Measurements from ENCODE around the gene TMPRSS11A. TPM values are rescaled to one million over a fixed set of nuclear protein-coding genes. Genes with fewer than 3 reads are reported as not detected.

Gene TMPRSS11A
- total and polyA plus RNA-seq, 2 of the 8 experiments (the other 6 are each of a cell fraction or from before 2014, with no cell fraction given), result not detected

DNA sequence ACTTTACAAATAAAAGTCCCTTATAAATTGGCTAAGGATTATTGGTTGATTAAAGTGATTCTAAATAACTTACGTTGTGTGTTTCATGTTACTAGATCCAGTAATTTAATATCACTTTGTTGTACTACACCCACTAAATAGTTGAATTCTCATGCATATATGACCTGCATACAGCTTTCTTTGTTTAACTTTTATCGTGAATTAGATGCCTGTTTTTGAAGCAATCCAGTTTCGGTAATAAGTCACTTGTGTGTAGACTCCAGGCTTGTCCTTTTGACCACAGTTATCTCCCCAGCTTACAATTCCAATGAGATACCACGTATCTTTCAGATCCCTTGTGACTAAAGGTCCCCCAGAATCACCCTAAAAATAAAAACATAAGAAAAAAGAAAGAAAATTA lies 52.2 kb downstream of the TMPRSS11A start:
- no peak overlapping the region for H3K27ac ChIP-seq (ENCODE audit: low read depth, low read length)
- H3K23ac ChIP-seq (ENCODE audit: insufficient read length), result no peak overlapping the region
- H4K20me1 ChIP-seq (replicated peaks in 1 of 2; ENCODE audit: control insufficient read depth in 1 of 2, insufficient read depth in 2 of 2, low read length in 2 of 2), result no peaks in the 10 kb centered on the region
- H2AFZ ChIP-seq (ENCODE audit: low read length), result no peak overlapping the region
- H3K79me2 ChIP-seq (ENCODE audit: control insufficient read depth in 1 of 2, insufficient read depth in 2 of 2, low read length in 2 of 2), result no peaks in the 10 kb centered on the region
- no peaks in the 10 kb centered on the region for H3K4me1 ChIP-seq (replicated peaks in 1 of 4; ENCODE audit: control insufficient read depth in 3 of 4, insufficient read depth in 4 of 4, low read length in 3 of 4)
- no peak overlapping the region for H3K56ac ChIP-seq (replicated peaks; ENCODE audit: insufficient read length, low read depth, low read length)
- no peak overlapping the region for H2BK5ac ChIP-seq (ENCODE audit: low read depth, low read length)
- ChIA-PET POLR2A (ENCODE audit: partially characterized antibody) (interaction anchor here (0.7 to 1.0 kb wide), 2 partner anchors 11 to 187 kb away, joined by 3 read pairs; no protein-coding TSS in a partner anchor), CTCF (ENCODE audit: partially characterized antibody) (interaction anchor here (0.6 to 5.2 kb wide), 28 partner anchors 10 to 264 kb away, joined by 3 to 56 read pairs (median 4); partner anchors contain the start of gene UBA6)
- H2AK5ac ChIP-seq (ENCODE audit: low read depth, low read length), result no peak overlapping the region
- H3K36me3 ChIP-seq (ENCODE audit: control insufficient read depth in 2 of 4, insufficient read depth in 4 of 4, low read length in 3 of 4), result no peaks in the 10 kb centered on the region
- no peak overlapping the region for H3K4me3 ChIP-seq (ENCODE audit: extremely low read depth in 1 of 4, insufficient read depth in 2 of 4, low read depth in 3 of 4, low read length in 4 of 4)
- H3K79me1 ChIP-seq (ENCODE audit: low read depth, low read length), result no peaks in the 10 kb centered on the region
- no peak overlapping the region for H3K18ac ChIP-seq (ENCODE audit: extremely low read depth, low read length)
- no peak overlapping the region for H4K5ac ChIP-seq (ENCODE audit: insufficient read length, low read depth, low read length)
- no peaks in the 10 kb centered on the region for H3K27me3 ChIP-seq (replicated peaks in 1 of 4; ENCODE audit: control insufficient read depth in 3 of 4, extremely low read depth in 1 of 4, insufficient read depth in 3 of 4, low read length in 3 of 4)
- H4K8ac ChIP-seq (ENCODE audit: extremely low read depth, insufficient read depth, low read length), result no peak overlapping the region
- H3K23me2 ChIP-seq (ENCODE audit: low read depth, low read length), result no peaks in the 10 kb centered on the region
- no peak overlapping the region for H2BK15ac ChIP-seq (ENCODE audit: low read length)
- no peak overlapping the region for H4K91ac ChIP-seq (replicated peaks; ENCODE audit: insufficient read length, low read length)
- H3K9me3 ChIP-seq (ENCODE audit: insufficient read depth in 2 of 2, low read depth in 1 of 2, low read length in 1 of 2), result no peaks in the 10 kb centered on the region
- DNase-seq (ENCODE audit: low read depth in 1 of 2, low spot score in 2 of 2) (no peak), FAIRE-seq (no peak)
- H3K4ac ChIP-seq (replicated peaks; ENCODE audit: insufficient read length, low read depth, low read length), result no peak overlapping the region
- H2BK20ac ChIP-seq (ENCODE audit: low read length), result no peak overlapping the region
- H2BK12ac ChIP-seq (ENCODE audit: low read depth, low read length), result no peak overlapping the region
- no peak overlapping the region for H3K9ac ChIP-seq (replicated peaks in 1 of 4; ENCODE audit: extremely low read depth in 1 of 4, low read depth in 3 of 4, low read length in 3 of 4)
- H3K14ac ChIP-seq (ENCODE audit: insufficient read length), result no peak overlapping the region
- 90% methylated on average over 4 of the region's 4 CpGs; no CpG with 5 or more reads in 1 of the 2 experiments for WGBS, 2 experiments (ENCODE audit: extremely low coverage in 1 of 2, insufficient coverage in 1 of 2, insufficient read length in 1 of 2, insufficient replicate concordance in 2 of 2, low coverage in 1 of 2, low lambda C conversion rate in 2 of 2, missing lambda C conversion rate in 1 of 2)
- no peak for TF ChIP-seq SP2 (IDR thresholded peaks at IDR 0.05; ENCODE audit: low read length)
- TF ChIP-seq CREB1 (IDR thresholded peaks at IDR 0.05), result no peak
- no peak for TF ChIP-seq EGR1 (IDR thresholded peaks at IDR 0.05; ENCODE audit: borderline replicate concordance, low read depth, low read length)
- TF ChIP-seq SIX5 (IDR thresholded peaks at IDR 0.05; ENCODE audit: low read depth, low read length), result no peak
- no peak overlapping the region for H2BK120ac ChIP-seq (replicated peaks; ENCODE audit: low read depth, low read length)
- H3K4me2 ChIP-seq (ENCODE audit: insufficient read depth in 1 of 2, low read depth in 2 of 2, low read length in 2 of 2), result no peak overlapping the region

Measured in H1 (cell line).